PC-9 (cell line): ENCODE results near the gene COTL1.

ENCODE experiments used
- EZH2 ChIP-seq: fragments of 200-600 bp; sonication (generic); IDR thresholded peaks from 2 replicates; pipeline ENCODE4 v1.8.0; 2017; ENCODE audit warnings: antibody characterized with exemption, low read depth
- TF ChIP-seq, protein P1 (sequence below): fragments of 200-600 bp; sonication (generic); conservative IDR thresholded peaks from 2 replicates; pipeline ENCODE4 v1.6.1; 2017; ENCODE audit warnings: mixed run types, antibody characterized with exemption, mild to moderate bottlenecking, moderate library complexity

DNA sequence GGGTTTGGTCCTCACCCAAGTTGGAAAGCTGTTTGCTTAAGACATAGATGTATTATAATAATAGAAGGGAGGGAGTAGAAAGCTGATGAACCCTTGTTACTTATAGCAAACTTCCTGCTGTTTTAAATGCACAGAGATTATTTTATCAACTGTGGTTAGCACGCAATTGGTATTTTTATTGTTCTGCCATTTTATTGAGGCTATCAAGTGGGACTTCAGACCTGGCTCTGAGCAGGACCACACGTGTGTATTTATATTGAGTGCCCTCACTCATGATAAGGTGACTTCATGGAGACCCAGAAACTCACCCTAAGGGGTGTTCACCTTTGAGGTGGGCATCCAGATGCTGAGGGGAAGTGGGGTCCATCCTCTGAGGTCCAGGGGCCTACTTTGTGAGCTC is 47.5 kb upstream of the COTL1 start:
- no peak for TF ChIP-seq EZH2
- TF ChIP-seq, protein P1, sequence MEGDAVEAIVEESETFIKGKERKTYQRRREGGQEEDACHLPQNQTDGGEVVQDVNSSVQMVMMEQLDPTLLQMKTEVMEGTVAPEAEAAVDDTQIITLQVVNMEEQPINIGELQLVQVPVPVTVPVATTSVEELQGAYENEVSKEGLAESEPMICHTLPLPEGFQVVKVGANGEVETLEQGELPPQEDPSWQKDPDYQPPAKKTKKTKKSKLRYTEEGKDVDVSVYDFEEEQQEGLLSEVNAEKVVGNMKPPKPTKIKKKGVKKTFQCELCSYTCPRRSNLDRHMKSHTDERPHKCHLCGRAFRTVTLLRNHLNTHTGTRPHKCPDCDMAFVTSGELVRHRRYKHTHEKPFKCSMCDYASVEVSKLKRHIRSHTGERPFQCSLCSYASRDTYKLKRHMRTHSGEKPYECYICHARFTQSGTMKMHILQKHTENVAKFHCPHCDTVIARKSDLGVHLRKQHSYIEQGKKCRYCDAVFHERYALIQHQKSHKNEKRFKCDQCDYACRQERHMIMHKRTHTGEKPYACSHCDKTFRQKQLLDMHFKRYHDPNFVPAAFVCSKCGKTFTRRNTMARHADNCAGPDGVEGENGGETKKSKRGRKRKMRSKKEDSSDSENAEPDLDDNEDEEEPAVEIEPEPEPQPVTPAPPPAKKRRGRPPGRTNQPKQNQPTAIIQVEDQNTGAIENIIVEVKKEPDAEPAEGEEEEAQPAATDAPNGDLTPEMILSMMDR = no peak
